ENCODE measurements around the gene PPP1R16B.

The PPP1R16B gene

GRCh38 chr20:38882600-38882999, 77.1 kb downstream of the PPP1R16B start:
- H3K4me1 ChIP-seq (ENCODE audit: control insufficient read depth, insufficient read depth, low read length) = no peaks in the 10 kb centered on the region
- TF ChIP-seq ZFP41 (tag by site-specific recombination; IDR thresholded peaks at IDR 0.05; ENCODE audit: borderline replicate concordance) (no peak), ZFP3 (tag by site-specific recombination; IDR thresholded peaks at IDR 0.05; ENCODE audit: low read depth) (peak; percentile 61; the same call in 1 of the 2 replicates)
- no peak overlapping the region for H3K27ac ChIP-seq (ENCODE audit: extremely low read depth, low read depth, low read length)
- no peak overlapping the region for H3K4me3 ChIP-seq (ENCODE audit: low read depth, low read length)
- no peaks in the 10 kb centered on the region for H3K9me3 ChIP-seq (ENCODE audit: control insufficient read depth, insufficient read depth, low read depth, low read length)
- H3K36me3 ChIP-seq (ENCODE audit: control insufficient read depth in 2 of 2, insufficient read depth in 1 of 2, low read length in 2 of 2) = no peaks in the 10 kb centered on the region
- POLR2A ChIA-PET = no interaction called here
- CTCF ChIA-PET = interaction anchor here (0.7 to 2.6 kb wide), 4 partner anchors 10 to 244 kb away, joined by 3 to 22 read pairs (median 6); no protein-coding TSS in a partner anchor

- POLR2A ChIA-PET = no interaction called here
- CTCF ChIA-PET = interaction anchor here (0.6 to 2.6 kb wide), 6 partner anchors 9 to 166 kb away, joined by 3 to 22 read pairs (median 6); no protein-coding TSS in a partner anchor
- H3K27ac ChIP-seq (ENCODE audit: extremely low read depth, low read depth, low read length) = no peak overlapping the region
- H3K36me3 ChIP-seq (ENCODE audit: control insufficient read depth in 2 of 2, insufficient read depth in 1 of 2, low read length in 2 of 2) = no peaks in the 10 kb centered on the region
- no peak overlapping the region for H3K4me3 ChIP-seq (ENCODE audit: low read depth, low read length)
- H3K4me1 ChIP-seq (ENCODE audit: control insufficient read depth, insufficient read depth, low read length) = no peaks in the 10 kb centered on the region
- H3K9me3 ChIP-seq (ENCODE audit: control insufficient read depth, insufficient read depth, low read depth, low read length) = no peaks in the 10 kb centered on the region
- TF ChIP-seq ZFHX2 (tag by site-specific recombination; conservative IDR thresholded peaks at IDR 0.05) = peak; percentile 64
- no peak for TF ChIP-seq ZNF221 (tag by site-specific recombination; IDR thresholded peaks at IDR 0.05; ENCODE audit: borderline replicate concordance)
- peak; percentile 45; the same call in 1 of the 2 replicates for TF ChIP-seq EGR2 (tag by site-specific recombination; IDR thresholded peaks at IDR 0.05; ENCODE audit: low read depth)
- no peak for TF ChIP-seq ZBTB44 (tag by site-specific recombination; IDR thresholded peaks at IDR 0.05)
- TF ChIP-seq GLIS1 (tag by site-specific recombination; IDR thresholded peaks at IDR 0.05) = peak; percentile 56
- TF ChIP-seq SP7 (tag by site-specific recombination; IDR thresholded peaks at IDR 0.05) = peak; percentile 57
- no peak for TF ChIP-seq ZNF670 (tag by site-specific recombination; IDR thresholded peaks at IDR 0.05; ENCODE audit: low read depth)
- peak; percentile 74 for TF ChIP-seq ZIC2 (tag by site-specific recombination; IDR thresholded peaks at IDR 0.05)
- no peak for TF ChIP-seq MYNN (tag by site-specific recombination; IDR thresholded peaks at IDR 0.05; ENCODE audit: borderline replicate concordance)
- TF ChIP-seq BCL11A (tag by site-specific recombination; IDR thresholded peaks at IDR 0.05; ENCODE audit: low read depth) = no peak
- TF ChIP-seq SCRT2 (tag by site-specific recombination; IDR thresholded peaks at IDR 0.05) = no peak
- no peak for TF ChIP-seq ZNF140 (tag by site-specific recombination; IDR thresholded peaks at IDR 0.05)
- 0 out of 2 replicates have a peak, but pooled peaks have one; percentile 17 for TF ChIP-seq PRDM10 (tag by site-specific recombination; IDR thresholded peaks at IDR 0.05)
- TF ChIP-seq ZBTB11 (tag by site-specific recombination; conservative IDR thresholded peaks at IDR 0.05; ENCODE audit: low read depth) = no peak
Measured at GRCh38 chr20:38883081-38883980, 77.8 kb downstream of the PPP1R16B start.
